Gastroesophageal sphincter (tissue), 3 donors: ENCODE data around the gene KRT25.

ENCODE experiments used
- EP300 ChIP-seq: sonication (generic); formaldehyde crosslinking; IDR thresholded peaks from one replicate; pipeline ENCODE4 v1.6.1; 2017; ENCODE audit warnings: antibody characterized with exemption, mild to moderate bottlenecking
- POLR2A ChIP-seq, 2 donors: fragments of 450-650 bp; IDR thresholded peaks; one replicate each; pipeline ENCODE4 v1.6.1; 2017; ENCODE audit warnings: antibody characterized with exemption in 2 of 2, mild to moderate bottlenecking in 2 of 2, moderate library complexity in 1 of 2
- POLR2AphosphoS5 ChIP-seq: sonication (generic); formaldehyde crosslinking; IDR thresholded peaks from one replicate; pipeline ENCODE4 v1.6.1; 2017; ENCODE audit warnings: antibody characterized with exemption
- TF ChIP-seq, protein P1 (sequence below), 4 experiments: fragments of 200-600 bp in 2 of 4; fragments of 450-650 bp in 2 of 4; sonication (generic) in 1 of 4; IDR thresholded peaks; one replicate each; pipeline ENCODE4 v1.5.1; 2017 to 2019; ENCODE audit warnings: antibody characterized with exemption in 4 of 4, mild to moderate bottlenecking in 2 of 4, moderate library complexity in 2 of 4

DNA sequence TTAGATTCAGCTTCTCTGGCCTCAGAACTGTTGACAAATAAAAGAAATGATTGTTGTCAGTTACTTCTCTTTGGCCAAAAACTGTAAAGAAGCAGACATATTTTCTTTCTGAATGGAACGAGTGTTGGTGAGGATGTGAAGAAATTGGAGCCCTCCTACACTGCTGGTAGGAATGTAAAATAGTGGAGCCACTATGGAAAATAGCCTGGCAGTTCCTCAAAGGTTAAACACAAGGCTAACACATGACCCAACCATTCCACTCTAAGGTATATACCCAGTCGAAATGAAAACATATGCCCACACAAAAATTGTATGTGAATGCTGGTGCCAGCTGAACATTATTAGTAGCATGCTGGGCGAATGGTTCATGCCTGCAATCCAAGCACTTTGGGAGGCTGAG, 37.4 kb downstream of the KRT25 start:
- TF ChIP-seq, protein P1, sequence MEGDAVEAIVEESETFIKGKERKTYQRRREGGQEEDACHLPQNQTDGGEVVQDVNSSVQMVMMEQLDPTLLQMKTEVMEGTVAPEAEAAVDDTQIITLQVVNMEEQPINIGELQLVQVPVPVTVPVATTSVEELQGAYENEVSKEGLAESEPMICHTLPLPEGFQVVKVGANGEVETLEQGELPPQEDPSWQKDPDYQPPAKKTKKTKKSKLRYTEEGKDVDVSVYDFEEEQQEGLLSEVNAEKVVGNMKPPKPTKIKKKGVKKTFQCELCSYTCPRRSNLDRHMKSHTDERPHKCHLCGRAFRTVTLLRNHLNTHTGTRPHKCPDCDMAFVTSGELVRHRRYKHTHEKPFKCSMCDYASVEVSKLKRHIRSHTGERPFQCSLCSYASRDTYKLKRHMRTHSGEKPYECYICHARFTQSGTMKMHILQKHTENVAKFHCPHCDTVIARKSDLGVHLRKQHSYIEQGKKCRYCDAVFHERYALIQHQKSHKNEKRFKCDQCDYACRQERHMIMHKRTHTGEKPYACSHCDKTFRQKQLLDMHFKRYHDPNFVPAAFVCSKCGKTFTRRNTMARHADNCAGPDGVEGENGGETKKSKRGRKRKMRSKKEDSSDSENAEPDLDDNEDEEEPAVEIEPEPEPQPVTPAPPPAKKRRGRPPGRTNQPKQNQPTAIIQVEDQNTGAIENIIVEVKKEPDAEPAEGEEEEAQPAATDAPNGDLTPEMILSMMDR (IDR thresholded peaks at IDR 0.05) = no peak
- TF ChIP-seq POLR2AphosphoS5 (no peak), POLR2A (IDR thresholded peaks at IDR 0.05) (no peak), EP300 (no peak)
